Effector CD8-positive, alpha-beta T cell (primary cell): ENCODE data around the gene GRM5.
"Not testable (repeated sequence)": the region's sequence is repeated elsewhere in the genome, so short reads cannot be mapped to it uniquely, and the experiment has no call there.

Experiments used
- DNase-seq: peaks from one replicate; lab custom pipeline; 2025; lab: John Stamatoyannopoulos, UW

Gene GRM5

GRCh38 chr11:88835709-88836108 is 230.1 kb downstream of the GRM5 start:
- DNase-seq = not testable (repeated sequence)

- no peak for DNase-seq
These were observed 234.4 kb downstream of the GRM5 start for GRCh38 chr11:88831303-88831890.

DNA sequence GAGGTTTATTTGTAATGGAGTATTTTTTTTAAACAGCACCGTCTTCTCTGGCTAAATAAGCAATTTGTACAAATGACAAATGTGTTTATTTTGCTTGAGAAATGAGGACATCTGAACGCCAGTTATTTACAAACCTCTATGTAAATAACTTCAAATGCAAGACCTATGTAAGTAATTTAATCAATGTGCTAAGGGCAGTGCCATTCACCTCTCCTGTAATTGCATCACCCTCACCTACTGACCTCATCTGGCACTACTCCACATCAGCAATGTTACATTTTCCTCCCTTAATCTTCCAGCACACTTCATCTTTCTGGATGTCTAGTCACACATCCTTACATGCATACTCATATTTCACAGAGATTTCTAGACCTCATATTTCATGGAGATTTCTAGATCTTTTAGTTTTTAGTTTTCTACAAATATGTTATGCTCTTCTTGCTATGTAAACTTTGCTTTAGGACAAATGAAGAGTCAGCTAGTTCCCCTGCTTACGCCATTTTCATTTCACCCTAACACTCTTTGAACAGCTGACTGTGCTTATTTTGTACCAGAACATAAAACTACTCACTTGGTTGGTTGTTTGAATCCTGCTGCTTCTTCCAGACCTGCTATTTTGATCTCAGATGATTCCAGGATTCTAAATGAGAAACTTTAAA is 238.6 kb downstream of the GRM5 start:
- no peak for DNase-seq

DNA sequence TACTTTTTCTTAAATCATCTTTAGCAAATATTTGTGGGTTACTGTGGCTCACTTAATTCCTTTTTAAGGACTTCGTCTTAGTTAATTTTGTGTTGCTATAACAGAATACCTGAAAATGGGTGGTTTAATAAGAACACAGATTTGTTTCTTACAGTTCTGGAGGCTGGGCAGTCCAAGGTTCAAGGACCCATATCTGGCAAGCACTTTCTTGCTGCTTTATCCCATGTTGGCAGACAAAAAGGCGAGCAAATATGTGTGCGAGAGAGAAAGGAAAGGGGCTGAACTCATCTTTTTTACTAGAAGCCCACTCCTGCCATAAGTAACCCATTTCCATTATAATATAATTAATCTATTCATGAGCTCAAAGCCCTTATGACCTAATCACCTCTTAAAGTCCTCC is 246.2 kb downstream of the GRM5 start:
- no peak for DNase-seq

- no peak for DNase-seq
These were observed 246.8 kb downstream of the GRM5 start for GRCh38 chr11:88818978-88819377.

GRCh38 chr11:88815505-88815904 is 250.3 kb downstream of the GRM5 start:
- no peak for DNase-seq

DNA sequence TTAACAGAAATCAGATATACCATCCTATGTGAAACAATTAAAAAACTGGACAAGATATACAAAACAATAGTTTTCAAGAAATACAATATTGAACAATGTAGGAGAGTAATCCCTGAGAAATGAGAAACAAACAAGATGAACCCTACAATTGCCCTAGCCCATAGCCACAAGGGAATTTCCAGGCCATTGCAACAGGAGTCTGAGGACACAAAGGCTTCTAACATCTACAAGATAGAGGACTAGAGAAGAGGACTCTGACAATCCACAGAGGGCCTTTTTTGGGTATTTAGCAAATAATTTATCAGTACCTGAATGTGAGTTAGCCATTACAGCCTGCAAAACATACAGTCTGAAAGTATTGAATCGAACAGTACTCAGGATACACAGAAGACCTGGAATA is 251.7 kb downstream of the GRM5 start:
- no peak for DNase-seq

DNA sequence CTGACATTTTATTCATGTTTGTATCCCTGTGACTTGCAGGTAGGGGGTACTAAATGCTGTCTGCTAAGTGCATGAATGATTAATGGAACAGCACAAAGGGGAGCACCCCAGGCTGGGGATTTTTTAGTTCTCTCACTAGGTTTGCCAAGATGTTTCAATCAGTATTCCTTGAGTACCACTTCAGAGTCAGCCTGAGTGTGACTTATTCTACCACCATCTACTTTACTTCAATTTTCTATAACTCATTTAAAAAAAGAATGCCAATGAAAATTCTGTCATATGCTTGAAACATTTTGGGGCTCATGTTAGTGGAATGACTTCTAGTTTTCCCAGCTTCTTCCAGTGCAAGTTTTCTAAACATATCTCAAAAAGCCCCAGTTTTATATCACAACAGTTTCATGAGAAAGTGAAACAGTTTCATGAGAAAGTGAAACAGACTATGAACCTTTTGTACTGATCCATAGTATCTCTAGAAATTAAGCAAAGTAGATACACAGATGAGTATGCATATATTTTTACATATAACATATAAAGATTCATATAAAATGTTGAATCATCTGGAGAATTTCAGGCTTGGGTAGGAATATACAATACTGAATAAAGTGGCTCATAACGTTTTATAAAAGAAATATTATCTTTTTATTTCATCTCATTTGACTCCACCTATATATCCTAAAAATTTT is 252.4 kb downstream of the GRM5 start:
- DNase-seq = no peak

DNA sequence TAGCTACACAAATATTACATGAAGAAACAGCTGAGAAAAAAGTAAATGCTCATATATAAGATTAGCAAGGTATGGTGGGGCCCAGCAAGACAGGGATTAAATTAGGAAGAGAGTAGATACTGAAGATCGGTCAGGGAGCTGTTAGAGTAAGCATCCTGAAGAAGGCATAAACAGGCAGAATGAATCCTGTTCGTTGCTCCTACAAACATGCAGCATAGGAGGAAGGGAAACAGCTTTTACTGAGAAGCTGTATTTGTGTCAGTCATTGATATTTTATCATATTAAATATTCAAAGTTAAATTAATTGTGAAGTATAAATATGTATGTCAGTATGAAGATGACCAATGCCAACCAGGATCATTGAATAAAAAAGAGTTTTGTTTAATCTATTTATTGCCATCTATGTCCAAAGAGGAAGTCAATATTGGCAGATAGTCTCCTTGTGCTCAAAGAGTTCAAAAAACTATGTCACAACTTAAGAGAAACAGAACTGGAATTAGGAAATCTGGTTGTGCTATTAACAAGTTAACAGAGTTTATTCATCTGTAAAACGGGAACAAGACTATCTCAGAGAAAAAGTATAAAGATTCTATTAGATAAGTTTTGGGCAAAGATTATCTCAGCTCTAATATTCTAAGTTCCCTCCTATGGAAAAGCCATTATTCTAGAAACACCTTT is 255.2 kb downstream of the GRM5 start:
- DNase-seq = no peak

DNA sequence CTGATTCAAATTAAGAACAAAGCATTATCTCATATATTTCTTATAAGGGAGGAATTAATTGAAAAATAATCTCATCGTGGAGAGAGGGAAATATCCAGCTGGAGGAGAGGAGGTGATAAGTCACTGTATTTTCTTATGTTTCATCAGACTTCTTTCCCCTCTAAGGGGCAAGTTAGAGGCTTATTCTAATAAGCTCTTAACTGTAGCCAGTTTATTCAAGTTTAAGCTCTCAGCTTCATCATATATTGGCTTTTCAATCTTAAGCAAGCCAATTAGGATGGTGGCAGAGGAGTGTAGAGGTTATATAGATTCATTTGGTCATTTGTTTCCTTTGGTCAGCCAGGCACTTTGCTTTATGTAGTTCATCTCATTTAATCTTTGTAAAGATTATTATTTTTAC is 256.7 kb downstream of the GRM5 start:
- no peak for DNase-seq

GRCh38 chr11:88807349-88807748 is 258.4 kb downstream of the GRM5 start:
- DNase-seq = no peak

- no peak for DNase-seq
These were observed 259.4 kb downstream of the GRM5 start for GRCh38 chr11:88806410-88806809.

DNA sequence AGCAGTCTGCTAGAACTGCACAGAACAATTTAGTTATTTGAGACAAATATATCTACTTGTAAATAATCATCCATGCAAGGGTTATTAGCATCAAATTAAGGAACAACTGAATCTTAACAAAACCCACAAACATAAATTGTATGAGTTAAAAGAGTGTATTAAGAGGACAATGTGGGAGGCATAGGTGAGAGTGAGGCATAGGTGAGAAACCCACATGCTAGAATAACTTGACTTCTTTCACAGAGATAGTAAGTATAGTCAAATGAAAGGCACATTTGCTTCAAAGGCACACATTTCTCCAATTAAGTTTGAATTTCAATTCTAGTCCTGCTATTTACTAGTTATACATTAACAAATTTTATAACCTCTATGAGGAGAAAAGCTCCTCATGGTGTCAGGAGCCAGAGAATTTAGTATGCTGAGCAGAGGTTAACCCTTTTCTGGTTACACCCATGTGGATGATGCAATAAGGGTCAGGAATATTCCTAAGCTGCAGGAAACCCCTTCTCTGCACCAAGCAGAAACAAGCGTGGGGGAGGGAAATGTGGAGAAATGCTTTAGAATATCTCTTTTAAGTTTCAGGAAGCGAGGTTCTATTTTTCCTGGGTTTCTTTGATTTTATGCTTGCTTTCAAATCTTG is 264.2 kb downstream of the GRM5 start:
- DNase-seq = no peak

DNA sequence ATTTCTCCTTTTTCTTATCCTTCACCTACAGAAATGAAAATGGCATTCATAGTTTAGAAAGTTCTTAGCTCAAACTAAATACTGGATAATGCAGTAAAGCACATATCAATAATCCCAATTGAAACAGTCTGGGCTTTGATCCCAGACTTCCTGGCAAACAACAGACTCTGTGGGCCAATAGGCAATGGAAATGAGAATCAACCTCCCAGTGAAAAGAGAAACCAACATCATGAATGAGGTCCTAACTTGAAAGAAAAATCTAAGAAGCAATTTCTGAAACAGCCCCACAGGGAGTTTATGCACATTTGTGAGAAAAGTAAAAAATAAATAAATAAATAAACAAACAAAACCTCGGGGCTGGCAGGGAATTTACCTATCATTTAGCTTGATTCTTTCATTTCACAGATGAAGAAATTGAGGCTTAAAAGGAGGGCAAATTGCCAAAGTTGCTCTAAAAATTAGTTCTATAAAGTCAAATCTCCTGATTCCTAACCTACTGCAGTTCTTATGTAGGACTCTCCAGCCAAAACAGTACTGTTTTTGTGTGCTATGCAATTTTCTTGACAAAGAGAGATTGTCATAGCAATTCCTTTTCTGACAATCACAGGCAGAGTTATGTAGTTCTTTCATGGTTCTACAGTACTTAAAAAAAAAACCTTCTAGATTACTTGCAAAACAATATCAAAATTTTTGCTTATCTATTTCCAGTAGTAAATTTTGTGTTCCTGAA is 265.8 kb downstream of the GRM5 start:
- no peak for DNase-seq

DNA sequence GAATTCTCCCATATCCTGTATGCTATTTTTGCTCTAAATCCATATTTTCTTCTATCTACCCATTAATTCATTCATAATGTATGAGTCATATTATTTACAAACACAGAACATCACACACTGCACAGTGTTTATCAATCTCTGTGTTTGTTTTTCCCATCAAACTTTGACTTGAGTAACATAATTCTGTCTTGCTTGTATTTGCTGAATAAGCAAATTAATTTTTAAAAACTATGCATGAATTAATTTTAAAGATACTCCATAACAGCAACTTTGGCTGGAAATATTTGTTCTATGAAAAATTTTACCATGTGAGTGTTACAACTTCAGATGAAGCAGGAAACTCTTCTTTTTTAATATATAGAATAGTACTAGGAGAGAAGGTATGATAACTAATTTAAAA is 275.6 kb downstream of the GRM5 start:
- no peak for DNase-seq

GRCh38 chr11:88779577-88779976 is 286.2 kb downstream of the GRM5 start:
- DNase-seq = no peak

- DNase-seq = no peak
These were observed 295.2 kb downstream of the GRM5 start for GRCh38 chr11:88770475-88771079.

DNA sequence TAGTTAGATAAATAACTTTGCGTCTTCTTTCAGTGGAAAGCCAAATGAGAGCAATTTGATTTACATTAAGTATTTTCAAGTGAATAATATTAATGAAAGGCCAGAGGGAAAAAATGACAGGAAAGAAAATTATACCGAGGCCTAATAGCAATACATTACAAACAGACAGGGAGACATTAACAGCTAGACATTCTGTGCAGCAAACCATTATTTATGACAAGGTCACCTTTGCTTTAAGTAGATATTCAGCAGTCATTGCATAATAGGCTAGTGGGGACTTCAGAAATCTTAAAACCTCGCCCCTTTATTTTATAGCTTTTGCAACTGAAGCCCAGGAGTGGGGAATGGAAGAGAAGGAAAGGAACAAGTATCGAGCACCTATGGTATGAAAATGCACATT is 321.6 kb downstream of the GRM5 start:
- DNase-seq = no peak

DNA sequence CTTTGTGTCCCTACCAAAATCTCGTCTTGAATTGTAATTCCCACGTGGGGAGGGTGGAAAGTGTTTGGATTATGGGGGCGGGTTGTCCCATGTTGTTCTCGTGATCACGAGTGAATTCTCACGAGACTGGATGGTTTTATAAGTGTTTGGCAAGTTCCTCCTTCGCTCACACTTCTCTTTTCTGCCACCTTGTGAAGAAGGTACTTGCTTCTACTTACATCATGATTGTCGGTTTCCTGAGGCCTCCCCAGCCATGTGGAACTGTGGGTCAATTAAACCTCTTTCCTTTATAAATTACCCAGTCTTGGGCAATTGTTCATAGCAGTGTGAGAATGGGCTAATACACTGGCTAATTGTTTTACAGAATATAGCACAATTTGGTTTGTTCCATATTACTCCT is 326.3 kb downstream of the GRM5 start:
- DNase-seq = no peak

DNA sequence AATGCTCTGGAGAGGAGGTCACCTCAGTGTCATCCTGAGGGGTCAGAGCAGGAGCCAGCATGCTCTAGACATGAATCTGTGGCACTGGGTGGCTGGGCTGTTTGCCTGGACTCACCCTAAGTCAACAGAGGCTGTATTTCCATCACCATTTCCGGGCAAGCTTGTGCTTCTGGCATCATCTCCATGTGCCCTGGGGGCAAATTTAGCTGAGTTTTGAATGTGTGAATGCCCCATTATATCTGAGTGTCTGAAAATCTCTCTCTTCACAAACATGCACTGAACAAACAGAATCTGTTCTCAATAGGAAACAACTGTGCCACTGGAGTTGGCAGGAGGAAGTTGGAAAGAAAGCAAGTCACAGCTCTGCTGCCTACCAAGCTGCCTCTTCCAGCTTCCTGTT is 356.2 kb downstream of the GRM5 start:
- DNase-seq = no peak

DNA sequence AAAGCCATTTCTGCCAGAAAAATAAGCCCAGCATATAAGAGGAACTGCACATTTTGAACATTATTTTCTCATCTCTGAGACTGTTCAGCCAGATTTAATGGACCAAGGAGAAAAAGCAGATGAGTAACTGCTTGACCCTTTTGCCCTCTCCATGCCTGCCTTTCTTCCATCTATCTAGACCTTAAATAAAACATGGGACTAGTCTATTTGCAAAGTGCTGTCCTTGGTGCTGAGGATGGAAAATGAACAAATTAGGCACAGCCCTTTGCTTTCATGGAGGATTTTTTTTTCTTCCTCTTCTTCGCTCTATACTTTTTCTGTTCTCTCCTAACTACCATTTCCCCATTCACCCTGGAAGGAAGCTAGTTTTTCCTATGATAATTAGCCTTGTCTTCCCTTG is 361.3 kb downstream of the GRM5 start:
- DNase-seq = no peak
